GM12873 (cell line): ENCODE results near the gene DCX.

Experiments used
- CTCF ChIP-seq: IDR thresholded peaks from 2 replicates; pipeline ENCODE4 v1.5.1; 2012; ENCODE audit warnings: low read depth, mild to moderate bottlenecking, moderate library complexity, low read length, control low read depth; ENCODE audit not compliant: insufficient read depth; ENCODE audit errors: missing control alignments

Gene DCX

GRCh38 chrX:111411983-111412382 is at the start of gene DCX:
TSS of gene DCX (minus strand) at chrX:111412192. CDS start at chrX:111410398, 1,794 bp downstream.
- TF ChIP-seq CTCF, result no peak

- TF ChIP-seq CTCF, result no peak
Observed at GRCh38 chrX:111460607-111461006, 48.6 kb upstream of the DCX start.

GRCh38 chrX:111447298-111447697 is 35.3 kb upstream of the DCX start:
- TF ChIP-seq CTCF, result peak; percentile 62

GRCh38 chrX:111445485-111445884 is 33.5 kb upstream of the DCX start:
- TF ChIP-seq CTCF, result peak; percentile 53

DNA sequence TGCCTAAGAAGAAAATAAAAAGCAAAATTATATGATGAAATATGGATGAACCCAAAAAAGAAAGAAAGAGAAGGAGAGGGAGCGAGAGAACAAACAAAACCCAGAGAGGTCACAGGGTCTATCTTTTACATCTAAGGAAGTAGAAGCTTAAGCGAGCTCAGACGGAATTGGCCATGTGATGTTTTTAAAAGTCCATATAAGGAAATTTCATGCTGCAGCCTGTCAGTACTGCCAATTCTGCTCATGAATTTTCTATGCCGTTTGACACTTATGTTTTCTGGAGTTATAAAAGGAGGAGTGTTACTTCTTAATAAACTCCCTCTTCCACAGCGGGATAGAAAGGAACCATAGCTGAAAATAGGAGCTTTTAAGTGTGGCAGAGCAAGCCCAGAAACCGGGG is 32.9 kb upstream of the DCX start:
- no peak for TF ChIP-seq CTCF

GRCh38 chrX:111443946-111444345 is 32.0 kb upstream of the DCX start:
- TF ChIP-seq CTCF, result no peak

DNA sequence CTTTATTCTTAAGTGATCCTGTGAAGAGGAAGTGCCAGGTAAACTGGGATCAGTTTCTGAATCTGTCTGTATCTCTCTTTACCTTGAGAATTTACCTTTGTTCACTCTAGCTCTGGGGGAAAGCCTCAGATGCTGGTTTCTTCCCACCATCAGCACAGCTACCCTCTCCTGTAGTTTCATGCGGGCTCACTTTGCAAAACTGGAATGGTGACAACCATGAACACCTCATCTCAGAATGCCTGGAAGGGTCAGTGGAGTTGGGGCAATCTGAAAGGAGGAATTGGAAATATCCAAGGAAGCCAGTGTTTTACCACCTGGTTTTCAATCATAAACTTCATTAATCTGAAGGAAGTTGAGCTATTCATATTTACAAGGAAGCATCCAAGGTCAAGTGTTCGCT is 30.8 kb upstream of the DCX start:
- no peak for TF ChIP-seq CTCF
